CD4-positive, CD25-positive, alpha-beta regulatory T cell (primary cell): Measurements from ENCODE around the gene HDGFL1. TPM values are rescaled to one million over a fixed set of nuclear protein-coding genes. Genes with fewer than 3 reads are reported as not detected.

Experiments
- ATAC-seq, 2 donors: fragments of 150-1000 bp; cut with Tn5 transposase; one replicate each; pipeline ENCODE4 v1.10.0; 2021; ENCODE audit warnings: low read depth in 2 of 2, moderate number of reproducible peaks in 2 of 2, moderate library complexity in 1 of 2
- DNase-seq, 3 donors: peaks; one replicate each; pipeline versions ENCODE4 v3.0.0 to v3.0.0-alpha.2; 2012 to 2022; ENCODE audit warnings: mixed read lengths in 1 of 3
- H3K27ac ChIP-seq: one replicate; pipeline ENCODE4 v1.7.0; 2013; ENCODE audit warnings: mild to moderate bottlenecking, low read length; ENCODE audit not compliant: insufficient read depth, poor library complexity, severe bottlenecking
- H3K27me3 ChIP-seq: one replicate; pipeline ENCODE4 v1.7.0; 2013; ENCODE audit warnings: low read length; ENCODE audit not compliant: control insufficient read depth, insufficient read depth
- H3K36me3 ChIP-seq: one replicate; pipeline ENCODE4 v1.7.0; 2013; ENCODE audit warnings: mild to moderate bottlenecking, low read length, moderate library complexity; ENCODE audit not compliant: control insufficient read depth, insufficient read depth
- H3K4me1 ChIP-seq: 2 replicates; pipeline ENCODE4 v1.7.0; 2013; ENCODE audit warnings: mild to moderate bottlenecking, low read length; ENCODE audit not compliant: insufficient read depth, control insufficient read depth, poor library complexity, severe bottlenecking
- H3K4me3 ChIP-seq: one replicate; pipeline ENCODE4 v1.7.0; 2013; ENCODE audit warnings: low read depth, mild to moderate bottlenecking, low read length, moderate library complexity
- H3K9me3 ChIP-seq, 2 experiments: 1 replicate in 1 of 2; 2 replicates in 1 of 2; pipeline ENCODE4 v1.7.0; 2013; ENCODE audit warnings: low read length in 2 of 2, mild to moderate bottlenecking in 1 of 2, moderate library complexity in 1 of 2; ENCODE audit not compliant: control insufficient read depth in 2 of 2
- H3K27ac Mint-ChIP-seq, 3 donors: one replicate each; pipeline ENCODE4 v1.8.0; 2020 to 2022; ENCODE audit warnings: mild to moderate bottlenecking in 3 of 3, mixed read lengths in 3 of 3, moderate library complexity in 2 of 3
- H3K27me3 Mint-ChIP-seq: one replicate; pipeline ENCODE4 v1.8.0; 2022; ENCODE audit warnings: mild to moderate bottlenecking, mixed read lengths
- H3K36me3 Mint-ChIP-seq: one replicate; pipeline ENCODE4 v1.8.0; 2020; ENCODE audit warnings: mixed read lengths
- H3K4me1 Mint-ChIP-seq, 4 donors: one replicate each; pipeline ENCODE4 v1.8.0; 2020 to 2022; ENCODE audit warnings: mixed read lengths in 4 of 4, mild to moderate bottlenecking in 1 of 4
- H3K4me3 Mint-ChIP-seq, 4 donors: one replicate each; pipeline ENCODE4 v1.8.0; 2020 to 2022; ENCODE audit warnings: mild to moderate bottlenecking in 4 of 4, mixed read lengths in 4 of 4, moderate library complexity in 3 of 4
- H3K9me3 Mint-ChIP-seq, 7 donors: one replicate each; pipeline ENCODE4 v1.8.0; 2020 to 2022; ENCODE audit warnings: mixed read lengths in 7 of 7, mild to moderate bottlenecking in 3 of 7, moderate library complexity in 2 of 7
- polyA plus RNA-seq, 4 donors: library from polyadenylated mRNA; unstranded; fragments of 300-500 nt; fragmentation: Illumina TruSeq; gene quantifications; one replicate each; pipeline ENCODE4 v1.2.3, GENCODE V29; 2021
- total RNA-seq: library from RNA; stranded (reverse); gene quantifications from one replicate; pipeline ENCODE4 v1.2.3, GENCODE V29; 2022

Gene HDGFL1
- total and polyA plus RNA-seq, 5 donors from 2014 or later = not detected

DNA sequence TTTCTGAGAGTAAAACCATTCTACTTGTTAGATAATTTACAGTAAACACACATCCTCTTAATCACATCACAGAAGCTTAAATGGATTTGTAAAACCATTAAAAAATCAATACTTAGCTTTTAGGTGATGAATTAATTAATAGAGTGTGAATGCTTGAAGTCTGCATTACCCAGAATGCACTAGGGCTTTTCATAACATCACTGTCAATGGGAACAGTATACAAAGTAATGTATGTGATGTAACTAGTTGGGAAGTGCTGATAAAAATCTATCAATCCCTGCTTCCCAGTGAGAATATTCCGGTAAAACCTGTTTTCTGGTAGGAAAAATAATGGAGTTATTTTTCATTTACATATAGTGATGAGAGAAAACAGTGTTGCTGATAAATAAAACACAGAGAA is 23.1 kb upstream of the HDGFL1 start:
- Histone ChIP-seq H3K27me3 (no peaks in the 10 kb centered on the region), H3K4me3 (no peak overlapping the region), H3K27ac (no peak overlapping the region), H3K4me1 (no peaks in the 10 kb centered on the region), H3K9me3 (peaks cover 0 to 5% of the 10 kb centered on the region in 2 experiments), H3K36me3 (no peaks in the 10 kb centered on the region)
- Mint-ChIP-seq H3K4me3 (no peak overlapping the region), H3K27ac (no peak overlapping the region), H3K36me3 (no peaks in the 10 kb centered on the region), H3K27me3 (no peaks in the 10 kb centered on the region), H3K9me3 (peaks cover 0 to 7% (median 4%) of the 10 kb centered on the region in 7 donors), H3K4me1 (no peaks in the 10 kb centered on the region)
- ATAC-seq (no peak), DNase-seq (no peak)

DNA sequence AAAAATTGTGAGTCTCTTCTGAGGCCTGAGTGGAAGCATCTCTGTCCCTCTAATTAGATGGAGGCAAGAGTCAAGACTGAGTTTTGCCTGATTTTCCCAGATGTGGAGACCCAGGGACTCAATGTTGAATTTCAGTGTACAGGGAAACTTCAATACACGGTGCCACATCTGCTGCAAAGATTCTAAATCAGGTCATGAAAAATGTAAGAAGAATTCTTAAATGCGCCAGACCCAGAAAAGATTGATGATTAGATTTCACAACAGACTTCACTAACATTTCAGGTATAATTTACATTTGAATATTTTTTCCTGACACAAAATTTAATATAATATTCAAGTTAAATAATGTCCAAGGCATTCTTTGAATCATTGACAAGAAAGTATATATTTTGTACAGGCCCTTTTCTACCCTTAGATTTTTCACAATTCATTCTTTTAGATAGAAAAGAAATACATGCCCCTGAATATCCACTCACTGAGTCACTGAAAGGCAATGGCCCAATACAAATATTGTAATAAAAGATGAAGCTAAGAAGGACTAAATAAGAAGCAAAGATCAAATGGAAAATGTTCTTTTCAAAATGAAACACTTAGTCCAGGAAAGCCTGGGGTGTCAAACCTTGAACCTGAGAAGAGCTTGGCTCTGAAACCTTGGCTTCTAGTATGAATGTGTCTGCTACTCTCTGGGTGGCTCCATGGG is 18.2 kb upstream of the HDGFL1 start:
- no peaks in the 10 kb centered on the region for H3K36me3 Mint-ChIP-seq
- H3K36me3 ChIP-seq = no peaks in the 10 kb centered on the region
- H3K27ac Mint-ChIP-seq = no peak overlapping the region
- DNase-seq (no peak), ATAC-seq (no peak)
- no peaks in the 10 kb centered on the region for H3K4me1 Mint-ChIP-seq
- no peaks in the 10 kb centered on the region for H3K4me1 ChIP-seq
- H3K27me3 Mint-ChIP-seq = no peaks in the 10 kb centered on the region
- no peak overlapping the region for H3K4me3 Mint-ChIP-seq
- H3K4me3 ChIP-seq = no peak overlapping the region
- H3K27ac ChIP-seq = no peak overlapping the region
- H3K9me3 Mint-ChIP-seq = peaks cover 0 to 20% (median 3%) of the 10 kb centered on the region in 7 donors
- no peaks in the 10 kb centered on the region for H3K27me3 ChIP-seq
- H3K9me3 ChIP-seq = no peaks in the 10 kb centered on the region

DNA sequence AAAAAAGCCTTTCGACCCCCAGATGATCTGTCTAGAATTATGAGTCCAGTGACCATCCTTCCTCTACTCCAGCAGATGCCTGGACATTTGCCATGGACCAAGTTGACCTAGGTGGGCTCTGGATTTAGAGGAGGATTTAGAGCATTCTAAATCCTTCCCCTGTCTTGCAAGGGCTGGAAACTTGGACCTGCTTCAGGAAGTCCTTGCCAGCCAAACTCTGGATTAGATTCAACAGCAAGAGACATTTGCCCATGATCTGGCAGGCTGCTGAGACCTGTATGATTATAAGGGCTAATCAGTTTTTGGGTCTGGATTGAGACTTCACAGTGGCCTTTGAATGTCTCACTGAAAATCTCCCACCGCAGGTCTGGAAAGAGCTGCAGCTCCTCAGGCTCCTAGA is 13.1 kb upstream of the HDGFL1 start:
- no peaks in the 10 kb centered on the region for H3K4me1 Mint-ChIP-seq
- no peaks in the 10 kb centered on the region for H3K9me3 ChIP-seq
- H3K9me3 Mint-ChIP-seq = peaks cover 0 to 13% (median 3%) of the 10 kb centered on the region in 7 donors

DNA sequence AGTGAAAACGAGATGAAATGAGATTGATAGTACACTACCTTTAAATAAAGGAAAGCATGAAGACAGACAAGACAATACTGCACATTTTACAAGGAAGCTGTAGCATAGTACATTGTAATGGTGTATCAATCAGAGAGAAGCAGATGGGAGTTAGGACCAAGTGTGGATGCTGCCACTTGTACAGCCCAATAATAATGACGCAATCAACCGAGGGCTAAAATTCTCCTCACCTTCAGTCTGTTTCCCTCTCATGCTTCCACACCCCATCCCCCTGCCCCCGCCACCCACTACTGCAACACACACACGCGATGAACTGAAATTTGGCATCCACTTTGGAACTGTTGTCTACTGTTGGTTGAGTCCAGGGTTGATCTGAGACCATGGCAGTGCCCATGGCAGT is 12.4 kb upstream of the HDGFL1 start:
- no peaks in the 10 kb centered on the region for H3K27me3 Mint-ChIP-seq
- no peak overlapping the region for H3K4me3 ChIP-seq
- H3K27ac ChIP-seq = no peak overlapping the region
- no peak overlapping the region for H3K27ac Mint-ChIP-seq
- H3K4me3 Mint-ChIP-seq = no peak overlapping the region
- ATAC-seq (no peak), DNase-seq (no peak)
- H3K36me3 Mint-ChIP-seq = no peaks in the 10 kb centered on the region
- H3K36me3 ChIP-seq = no peaks in the 10 kb centered on the region
- H3K4me1 ChIP-seq = no peaks in the 10 kb centered on the region
- H3K9me3 ChIP-seq = no peaks in the 10 kb centered on the region
- no peaks in the 10 kb centered on the region for H3K27me3 ChIP-seq
- H3K9me3 Mint-ChIP-seq = peaks cover 0 to 13% (median 3%) of the 10 kb centered on the region in 7 donors
- no peaks in the 10 kb centered on the region for H3K4me1 Mint-ChIP-seq

More for the DNA sequence above, 13.1 kb upstream of the HDGFL1 start:
- Histone ChIP-seq H3K27me3 (no peaks in the 10 kb centered on the region), H3K36me3 (no peaks in the 10 kb centered on the region), H3K4me3 (no peak overlapping the region), H3K27ac (no peak overlapping the region), H3K4me1 (no peaks in the 10 kb centered on the region)
- Mint-ChIP-seq H3K36me3 (no peaks in the 10 kb centered on the region), H3K27ac (no peak overlapping the region), H3K4me3 (no peak overlapping the region), H3K27me3 (no peaks in the 10 kb centered on the region)
- DNase-seq = no peak
- ATAC-seq = no peak

DNA sequence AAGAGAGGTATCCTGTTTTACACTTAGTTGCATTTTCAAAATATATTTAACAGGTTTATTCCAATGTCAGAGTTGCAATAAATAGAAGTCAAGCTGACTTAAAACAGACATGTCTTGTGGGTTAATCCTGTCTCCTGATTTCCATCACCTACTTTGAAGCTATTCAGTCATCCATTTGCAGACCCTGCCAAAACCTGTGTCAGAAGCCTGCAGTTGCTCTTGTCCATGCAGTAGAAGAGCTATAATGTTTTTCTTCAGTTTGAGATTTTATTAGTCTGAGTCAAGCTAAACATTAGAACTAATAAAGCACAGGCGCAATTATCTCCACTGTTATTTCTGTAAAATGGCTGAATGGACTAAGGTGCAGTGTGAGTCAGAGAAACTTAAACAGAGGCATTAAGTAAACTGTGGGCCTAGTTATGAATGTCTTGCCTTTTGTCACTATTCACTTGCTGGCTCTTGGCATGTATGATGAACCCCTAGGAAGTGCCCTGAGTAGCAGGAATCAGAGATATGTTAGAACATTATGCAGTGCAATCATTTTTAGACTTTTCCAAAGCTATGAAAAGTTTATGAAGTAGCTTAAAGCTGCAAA is 11.0 kb upstream of the HDGFL1 start:
- no peaks in the 10 kb centered on the region for H3K27me3 ChIP-seq
- H3K4me1 ChIP-seq = no peaks in the 10 kb centered on the region
- no peaks in the 10 kb centered on the region for H3K9me3 ChIP-seq
- H3K36me3 Mint-ChIP-seq = no peaks in the 10 kb centered on the region
- no peaks in the 10 kb centered on the region for H3K27me3 Mint-ChIP-seq
- DNase-seq (no peak), ATAC-seq (no peak)
- H3K36me3 ChIP-seq = no peaks in the 10 kb centered on the region
- H3K4me3 ChIP-seq = no peak overlapping the region
- H3K9me3 Mint-ChIP-seq = peaks cover 0 to 5% (median under 1%) of the 10 kb centered on the region in 7 donors
- H3K4me1 Mint-ChIP-seq = no peaks in the 10 kb centered on the region
- peak overlapping the region in 1 of 4 donors; percentile 8 for H3K4me3 Mint-ChIP-seq
- no peak overlapping the region for H3K27ac ChIP-seq
- no peak overlapping the region for H3K27ac Mint-ChIP-seq

DNA sequence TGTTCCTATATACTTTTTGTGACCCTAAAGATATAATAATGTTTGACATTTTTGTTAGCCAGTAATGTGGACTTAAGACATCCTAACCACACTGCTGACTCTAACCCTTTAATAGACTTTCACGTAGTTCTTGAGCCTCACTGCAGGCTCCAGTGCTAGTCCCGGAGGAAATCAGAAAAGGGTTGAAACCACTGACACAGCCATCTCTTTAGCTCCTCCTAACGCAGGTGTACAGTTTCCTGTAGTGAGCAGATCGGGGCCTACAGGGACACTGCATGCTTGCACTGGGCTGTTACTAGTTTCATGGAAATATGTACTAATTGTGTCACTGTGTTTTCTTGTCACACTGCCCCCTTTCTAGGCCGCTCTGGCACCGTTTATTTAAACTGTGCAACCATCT is 512 bp upstream of the HDGFL1 start:
- no peaks in the 10 kb centered on the region for H3K4me1 ChIP-seq
- no peak for ATAC-seq
- H3K27ac ChIP-seq = no peak overlapping the region
- Mint-ChIP-seq H3K27me3 (no peaks in the 10 kb centered on the region), H3K36me3 (no peaks in the 10 kb centered on the region), H3K4me3 (no peak overlapping the region), H3K27ac (no peak overlapping the region), H3K4me1 (peaks cover 0 to 4% (median 0%) of the 10 kb centered on the region in 4 donors), H3K9me3 (peaks cover 0 to 6% (median 2%) of the 10 kb centered on the region in 7 donors)
- H3K9me3 ChIP-seq = peaks cover 0 to 8% of the 10 kb centered on the region in 2 experiments
- no peaks in the 10 kb centered on the region for H3K36me3 ChIP-seq
- DNase-seq = no peak
- H3K27me3 ChIP-seq = no peaks in the 10 kb centered on the region
- no peak overlapping the region for H3K4me3 ChIP-seq

DNA sequence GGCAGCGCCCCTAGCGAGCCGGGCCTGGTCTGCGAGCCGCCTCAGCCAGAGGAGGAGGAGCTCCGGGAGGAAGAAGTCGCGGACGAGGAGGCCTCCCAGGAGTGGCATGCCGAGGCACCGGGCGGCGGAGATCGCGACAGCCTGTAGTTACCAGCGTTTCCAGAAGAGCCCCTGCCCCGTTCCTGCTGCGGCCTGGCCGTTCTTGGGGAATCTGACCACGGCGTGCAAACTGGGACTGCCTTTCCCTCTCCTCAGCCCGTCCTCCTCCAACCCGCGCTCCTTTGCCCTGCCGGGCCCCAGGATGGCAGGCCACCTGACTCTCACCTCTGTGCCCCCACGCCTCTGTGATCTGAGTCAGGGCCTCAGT is 802 bp downstream of the HDGFL1 start:
- ATAC-seq (no peak), DNase-seq (no peak)
- Mint-ChIP-seq H3K4me1 (peaks cover 0 to 4% (median 0%) of the 10 kb centered on the region in 4 donors), H3K27ac (no peak overlapping the region), H3K36me3 (no peaks in the 10 kb centered on the region), H3K27me3 (no peaks in the 10 kb centered on the region), H3K4me3 (no peak overlapping the region), H3K9me3 (peaks cover 0 to 6% (median 2%) of the 10 kb centered on the region in 7 donors)
- no peak overlapping the region for H3K4me3 ChIP-seq
- no peaks in the 10 kb centered on the region for H3K36me3 ChIP-seq
- H3K27ac ChIP-seq = no peak overlapping the region
- no peaks in the 10 kb centered on the region for H3K4me1 ChIP-seq
- no peaks in the 10 kb centered on the region for H3K27me3 ChIP-seq
- peaks cover 0 to 8% of the 10 kb centered on the region in 2 experiments for H3K9me3 ChIP-seq

DNA sequence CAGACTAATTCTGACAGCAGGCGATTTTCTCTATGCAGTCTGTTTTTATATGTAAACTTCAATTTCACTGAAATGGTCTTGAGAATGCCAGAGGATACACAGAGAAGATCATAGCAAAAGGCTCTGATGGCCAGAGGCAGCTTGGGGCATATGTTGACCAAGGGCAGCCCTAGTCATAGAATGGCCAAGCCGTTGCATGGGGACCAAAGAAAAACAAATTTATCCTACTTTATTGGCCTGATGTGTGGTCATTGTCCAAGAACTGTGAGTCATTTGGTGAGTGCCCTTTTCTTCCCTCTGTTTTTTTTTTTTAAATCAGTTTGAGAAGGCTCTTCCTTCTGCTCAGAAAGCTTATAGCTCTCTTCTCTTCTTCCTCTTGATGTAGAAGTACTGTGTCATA is 5.8 kb downstream of the HDGFL1 start:
- no peaks in the 10 kb centered on the region for H3K36me3 Mint-ChIP-seq
- Histone ChIP-seq H3K36me3 (no peaks in the 10 kb centered on the region), H3K27ac (no peak overlapping the region), H3K4me3 (no peak overlapping the region), H3K9me3 (no peaks in the 10 kb centered on the region), H3K4me1 (no peaks in the 10 kb centered on the region), H3K27me3 (no peaks in the 10 kb centered on the region)
- peaks cover 0 to 4% (median 0%) of the 10 kb centered on the region in 4 donors for H3K4me1 Mint-ChIP-seq
- DNase-seq (no peak), ATAC-seq (no peak)
- H3K27ac Mint-ChIP-seq = no peak overlapping the region
- H3K27me3 Mint-ChIP-seq = no peaks in the 10 kb centered on the region
- H3K4me3 Mint-ChIP-seq = no peak overlapping the region
- H3K9me3 Mint-ChIP-seq = peaks cover 0 to 10% (median 3%) of the 10 kb centered on the region in 7 donors
